Melanocyte of skin (primary cell): Measurements from ENCODE around the gene TMEM185B. TPM values are rescaled to one million over a fixed set of nuclear protein-coding genes. Genes with fewer than 3 reads are reported as not detected.

ENCODE experiments used
- small RNA-seq, 2 donors: library from RNA; depleted of rRNA; stranded (forward); fragments of <200 nt; gene quantifications; one replicate each; pipeline ENCODE3, GENCODE V24; 2012
- total RNA-seq, 2 donors: library from RNA; depleted of rRNA; stranded (reverse); fragments of >200 nt; gene quantifications; 2 replicates each; pipeline ENCODE4 v1.2.3, GENCODE V29; 2012

Gene TMEM185B
- 10 to 100 TPM; 19.6 to 22.3 TPM for total RNA-seq

GRCh38 chr2:120223034-120223912, at the start of gene TMEM185B:
Gene TMEM185B, minus strand, starts transcription at chr2:120223400. Its CDS starts 424 bp downstream, at chr2:120222976.

DNA sequence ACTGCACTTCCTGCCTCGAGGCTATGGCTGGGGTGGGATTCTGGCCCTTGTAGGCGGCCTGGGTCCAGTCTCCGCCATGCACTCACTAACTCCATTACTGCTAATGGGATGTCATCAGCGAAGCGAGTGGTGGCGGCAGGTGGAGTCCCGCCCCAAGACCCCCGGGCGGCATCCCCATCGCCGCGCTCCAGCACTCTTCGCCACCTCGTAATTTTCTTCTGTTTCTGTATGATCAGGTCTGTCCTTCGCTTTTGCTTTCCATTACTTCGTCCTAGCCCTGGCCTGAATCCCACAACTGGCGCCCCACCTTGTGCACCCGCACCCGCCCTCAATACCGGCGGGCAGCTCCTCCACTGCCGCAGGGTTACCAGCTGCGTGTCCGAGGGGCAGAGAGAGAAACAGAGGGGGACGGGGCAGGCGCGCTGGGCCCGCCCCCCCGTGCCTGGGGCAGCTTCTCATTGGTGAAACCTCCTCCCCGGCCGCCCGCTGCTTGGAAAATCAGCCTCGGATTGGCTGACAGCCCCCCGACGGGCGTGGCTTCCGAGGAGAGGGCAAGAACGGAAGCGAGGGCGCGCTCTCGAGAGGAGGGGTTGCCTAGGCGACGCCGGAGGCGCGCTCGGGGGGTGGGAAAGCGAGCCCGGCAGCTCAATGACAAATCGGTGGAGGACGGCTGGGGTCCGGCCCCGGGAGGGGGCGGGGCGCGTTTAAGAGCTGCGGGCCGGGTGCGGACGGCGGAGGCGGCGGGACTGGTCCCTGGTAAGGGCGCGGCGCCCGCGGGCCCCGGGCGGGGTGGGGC, 29.2 kb upstream of the TMEM185B start, which contains the start of gene RALB:
Gene RALB, plus strand, starts transcription at position 628 of the 796 bp plus-strand sequence. CDS start 25,813 bp downstream, outside the sequence.

Small RNA genes within 50 kb of the gene (small RNA-seq; reads per million reads assigned to genes)
- gene MTND4LP14: 0 reads per million in 2 donors
- 0 reads per million in 2 donors for gene RF00019

Other genes starting within 250 kb of the TMEM185B start
- gene EPB41L5, start 210.3 kb downstream of the TMEM185B start, total RNA-seq: 10 to 100 TPM; 10.3 to 15.8 TPM
- gene RALB, start 29.5 kb upstream of the TMEM185B start, total RNA-seq: 10 to 100 TPM; 20.0 to 38.3 TPM
- not detected for gene INHBB, start 122.7 kb upstream of the TMEM185B start, total RNA-seq